Peyer's patch (tissue), 4 donors: Measurements from ENCODE around the gene PRICKLE2. TPM values are rescaled to one million over a fixed set of nuclear protein-coding genes. Genes with fewer than 3 reads are reported as not detected.

ENCODE experiments used
- DNase-seq, 3 donors: peaks; one replicate each; pipeline ENCODE4 v3.0.0-alpha.2; 2017 to 2019
- H3K27ac ChIP-seq, 4 donors: fragments of 200-600 bp; sonication (generic); one replicate each; pipeline ENCODE4 v1.5.1; 2016 to 2019
- H3K27me3 ChIP-seq, 2 donors: fragments of 200-600 bp; sonication (generic); one replicate each; pipeline ENCODE4 v1.5.1; 2019
- H3K36me3 ChIP-seq, 3 donors: fragments of 200-600 bp; sonication (generic); one replicate each; pipeline ENCODE4 v1.5.1; 2016 to 2019
- H3K4me1 ChIP-seq, 4 donors: fragments of 200-600 bp; sonication (generic); one replicate each; pipeline ENCODE4 v1.5.1; 2016 to 2019
- H3K4me3 ChIP-seq, 4 donors: fragments of 200-600 bp; sonication (generic); 1 replicate in 3 of 4; 2 replicates in 1 of 4; pipeline ENCODE4 v1.5.1; 2016 to 2019; ENCODE audit warnings: mild to moderate bottlenecking in 1 of 4
- H3K9me3 ChIP-seq, 4 donors: fragments of 200-600 bp; sonication (generic); one replicate each; pipeline ENCODE4 v1.5.1; 2016 to 2019; ENCODE audit warnings: mild to moderate bottlenecking in 1 of 4
- CTCF ChIP-seq, 6 experiments: fragments of 450-650 bp in 4 of 6; fragments of 200-600 bp in 2 of 6; sonication (generic) in 1 of 6; IDR thresholded peaks; one replicate each; pipeline ENCODE4 v1.5.1; 2017 to 2019; ENCODE audit warnings: antibody characterized with exemption in 6 of 6, mild to moderate bottlenecking in 3 of 6, moderate library complexity in 1 of 6
- POLR2A ChIP-seq, 2 donors: fragments of 450-650 bp; IDR thresholded peaks; one replicate each; pipeline ENCODE4 v1.5.1; 2017; ENCODE audit warnings: antibody characterized with exemption in 2 of 2, mild to moderate bottlenecking in 2 of 2, moderate library complexity in 2 of 2
- total RNA-seq, 4 donors: library from RNA; depleted of rRNA; stranded (reverse); fragments of >200 nt; gene quantifications; one replicate each; pipeline ENCODE4 v1.1.0, GENCODE V29; 2016

The PRICKLE2 gene
- total RNA-seq, 4 donors from 2014 or later = 3.5 to 22.3 (median 11.8) TPM

GRCh38 chr3:64049136-64049535 lies 176.1 kb downstream of the PRICKLE2 start:
- no peaks in the 10 kb centered on the region for H3K4me1 ChIP-seq
- no peaks in the 10 kb centered on the region for H3K9me3 ChIP-seq
- no peaks in the 10 kb centered on the region for H3K36me3 ChIP-seq
- no peak for TF ChIP-seq POLR2A (IDR thresholded peaks at IDR 0.05)
- no peak for TF ChIP-seq CTCF (IDR thresholded peaks at IDR 0.05)
- no peaks in the 10 kb centered on the region for H3K27me3 ChIP-seq
- no peak overlapping the region for H3K27ac ChIP-seq
- DNase-seq = no peak
- no peak overlapping the region for H3K4me3 ChIP-seq

- Histone ChIP-seq H3K9me3 (no peaks in the 10 kb centered on the region), H3K36me3 (no peaks in the 10 kb centered on the region), H3K4me1 (no peaks in the 10 kb centered on the region), H3K27ac (no peak overlapping the region), H3K27me3 (no peaks in the 10 kb centered on the region), H3K4me3 (no peak overlapping the region)
- DNase-seq = no peak
- TF ChIP-seq CTCF (IDR thresholded peaks at IDR 0.05) (no peak), POLR2A (IDR thresholded peaks at IDR 0.05) (no peak)
Measured at GRCh38 chr3:64048631-64049061, 176.6 kb downstream of the PRICKLE2 start.

- Histone ChIP-seq H3K36me3 (no peaks in the 10 kb centered on the region), H3K4me1 (no peaks in the 10 kb centered on the region), H3K27me3 (no peaks in the 10 kb centered on the region), H3K9me3 (no peaks in the 10 kb centered on the region), H3K27ac (no peak overlapping the region), H3K4me3 (no peak overlapping the region)
- DNase-seq = no peak
- TF ChIP-seq CTCF (IDR thresholded peaks at IDR 0.05) = no peak
- no peak for TF ChIP-seq POLR2A (IDR thresholded peaks at IDR 0.05)
Measured at GRCh38 chr3:64047787-64048186, 177.5 kb downstream of the PRICKLE2 start.

- Histone ChIP-seq H3K9me3 (no peaks in the 10 kb centered on the region), H3K4me1 (no peaks in the 10 kb centered on the region), H3K4me3 (no peak overlapping the region), H3K27ac (no peak overlapping the region), H3K27me3 (no peaks in the 10 kb centered on the region), H3K36me3 (no peaks in the 10 kb centered on the region)
- TF ChIP-seq CTCF (IDR thresholded peaks at IDR 0.05) (no peak), POLR2A (IDR thresholded peaks at IDR 0.05) (no peak)
- no peak for DNase-seq
Measured at GRCh38 chr3:64046996-64047594, 178.2 kb downstream of the PRICKLE2 start.

GRCh38 chr3:64046592-64046991 lies 178.7 kb downstream of the PRICKLE2 start:
- Histone ChIP-seq H3K9me3 (no peaks in the 10 kb centered on the region), H3K4me3 (no peak overlapping the region), H3K36me3 (no peaks in the 10 kb centered on the region), H3K27me3 (no peaks in the 10 kb centered on the region), H3K4me1 (no peaks in the 10 kb centered on the region), H3K27ac (no peak overlapping the region)
- TF ChIP-seq POLR2A (IDR thresholded peaks at IDR 0.05) (no peak), CTCF (IDR thresholded peaks at IDR 0.05) (no peak)
- no peak for DNase-seq

GRCh38 chr3:64042952-64043351 lies 182.3 kb downstream of the PRICKLE2 start:
- no peak overlapping the region for H3K4me3 ChIP-seq
- H3K4me1 ChIP-seq = no peaks in the 10 kb centered on the region
- no peaks in the 10 kb centered on the region for H3K36me3 ChIP-seq
- no peak for DNase-seq
- no peaks in the 10 kb centered on the region for H3K9me3 ChIP-seq
- TF ChIP-seq POLR2A (IDR thresholded peaks at IDR 0.05) (no peak), CTCF (IDR thresholded peaks at IDR 0.05) (no peak)
- H3K27me3 ChIP-seq = no peaks in the 10 kb centered on the region
- H3K27ac ChIP-seq = no peak overlapping the region
